GM12878 (cell line): Measurements from ENCODE around the gene ENG. TPM values are rescaled to one million over a fixed set of nuclear protein-coding genes. Genes with fewer than 3 reads are reported as not detected.

Experiments
- ATAC-seq: fragments of 200-7000 bp; cut with Tn5 transposase; 3 replicates; pipeline ENCODE4 v1.9.1; 2020; ENCODE audit warnings: mild to moderate bottlenecking, moderate library complexity
- BruUV-seq: library from RNA; stranded (reverse); fragments of 400-500 nt; replicated peaks from 2 replicates; lab custom pipeline; 2021; lab: Mats Ljungman, UMichigan
- CTCF ChIA-PET: fragments of 300-600 bp; sonication (Branson Sonifier 250); formaldehyde crosslinking; extraction: SDS; loops from one replicate; lab custom pipeline; 2021; ENCODE audit warnings: inconsistent platforms; lab: Yijun Ruan, JAX
- POLR2A ChIA-PET: fragments of 350-600 bp; formaldehyde crosslinking; extraction: SDS; loops from one replicate; lab custom pipeline; 2021; ENCODE audit warnings: inconsistent platforms; lab: Charles Lee
- RAD21 ChIA-PET: fragments of 300-600 bp; sonication (Branson Sonifier 250); formaldehyde crosslinking; loops from one replicate; lab custom pipeline; 2023; ENCODE audit warnings: antibody characterized with exemption; ENCODE audit not compliant: unreplicated experiment; lab: Charles Lee
- SMC1A ChIA-PET: fragments of 300-600 bp; sonication (Branson Sonifier 250); formaldehyde crosslinking; loops from one replicate; lab custom pipeline; 2023; ENCODE audit not compliant: unreplicated experiment, uncharacterized antibody; lab: Charles Lee
- DNase-seq: peaks from one replicate; pipeline ENCODE4 v3.0.0-alpha.2; 2011; ENCODE audit warnings: low read depth, low spot score
- FAIRE-seq: peaks from 3 replicates; lab custom pipeline; 2011; peaks lifted over from hg19 to GRCh38; lab: Jason Lieb, UNC
- H2AFZ ChIP-seq: 2 replicates; pipeline ENCODE4 v1.6.0; 2011; ENCODE audit warnings: low read depth, low read length, control low read depth; ENCODE audit not compliant: control insufficient read depth
- H3K27ac ChIP-seq: 2 replicates; pipeline ENCODE4 v1.5.1; 2011; ENCODE audit warnings: control low read depth; ENCODE audit not compliant: control insufficient read depth, insufficient read depth
- H3K27me3 ChIP-seq, 2 experiments: replicated peaks in 1 of 2; 2 replicates each; pipeline versions ENCODE4 v1.6.0 to v1.6.1; 2011; ENCODE audit warnings: low read length in 1 of 2; ENCODE audit not compliant: control insufficient read depth in 2 of 2, insufficient read depth in 2 of 2
- H3K36me3 ChIP-seq, 2 experiments: 2 replicates each; pipeline ENCODE4 v1.5.1; 2011; ENCODE audit warnings: low read length in 1 of 2; ENCODE audit not compliant: control insufficient read depth in 2 of 2, insufficient read depth in 2 of 2
- H3K4me1 ChIP-seq: 2 replicates; pipeline ENCODE4 v1.6.1; 2011; ENCODE audit warnings: mild to moderate bottlenecking, low read length, moderate library complexity, mixed read lengths; ENCODE audit not compliant: control insufficient read depth, insufficient read depth
- H3K4me2 ChIP-seq: 2 replicates; pipeline ENCODE4 v1.6.0; 2011; ENCODE audit warnings: control low read depth; ENCODE audit not compliant: control insufficient read depth, insufficient read depth
- H3K4me3 ChIP-seq: fragments of 200-600 bp; sonication (generic); 2 replicates; pipeline ENCODE4 v1.5.1; 2016
- H3K79me2 ChIP-seq: 2 replicates; pipeline ENCODE4 v1.6.0; 2011; ENCODE audit warnings: low read length; ENCODE audit not compliant: control insufficient read depth, insufficient read depth
- H3K9ac ChIP-seq: 2 replicates; pipeline ENCODE4 v1.8.0; 2011; ENCODE audit warnings: low read length, control low read depth, mixed read lengths; ENCODE audit not compliant: control insufficient read depth, insufficient read depth
- H3K9me3 ChIP-seq: replicated peaks from 3 replicates; pipeline ENCODE4 v1.5.1; 2011; ENCODE audit warnings: mild to moderate bottlenecking, low read length; ENCODE audit not compliant: control insufficient read depth, insufficient read depth
- H4K20me1 ChIP-seq: 2 replicates; pipeline ENCODE4 v1.6.0; 2011; ENCODE audit not compliant: control insufficient read depth, insufficient read depth
- TAF1 ChIP-seq: IDR thresholded peaks from 2 replicates; pipeline ENCODE4 v1.6.1; 2011; ENCODE audit warnings: mild to moderate bottlenecking, low read depth, low read length, borderline replicate concordance
- ZNF592 ChIP-seq: fragments of 450-650 bp; IDR thresholded peaks from 2 replicates; pipeline ENCODE4 v1.6.1; 2017; ENCODE audit warnings: mild to moderate bottlenecking, moderate library complexity
- WGBS: methylation state at CpG from one replicate; pipeline ENCODE4 v1.1.6; 2016; ENCODE audit warnings: low lambda C conversion rate; ENCODE audit not compliant: insufficient replicate concordance, insufficient coverage; ENCODE audit errors: missing lambda C conversion rate; 5-methylcytosine and 5-hydroxymethylcytosine counted together
- in situ Hi-C: fragments of 300-500 bp; cut with MboI; formaldehyde crosslinking; loops from 9 replicates; pipeline ENCODE4 v1.14.3; 2018; ENCODE audit warnings: mixed read lengths
- intact Hi-C: fragments of 100-400 bp; cut with micrococcal nuclease; formaldehyde crosslinking; loops from one replicate; pipeline ENCODE4 v1.14.2; 2022; ENCODE audit not compliant: unreplicated experiment
- polyA plus RNA-seq, 11 experiments: library from polyadenylated mRNA; depleted of rRNA in 4 of 11; unstranded in 6 of 11; stranded (reverse) in 5 of 11; fragments of >200 nt; fragmentation: Nextera tagmentation in 4 of 11; fragmentation: Illumina TruSeq in 1 of 11; extraction: Ambion mirVana in 4 of 11; extraction: Trizol in 1 of 11; gene quantifications; 1 replicate in 1 of 11; 2 replicates in 10 of 11; pipeline versions ENCODE4 v1.2.1 to v1.2.3, GENCODE V29; 2011 to 2016; ENCODE audit warnings: inconsistent platforms in 2 of 11, missing spikeins in 2 of 11, low read depth in 1 of 11
- total RNA-seq, 4 experiments: library from RNA; depleted of rRNA in 3 of 4; stranded (reverse); fragments of >200 nt in 3 of 4; fragmentation: Illumina TruSeq in 1 of 4; extraction: Trizol in 1 of 4; gene quantifications; 2 replicates each; pipeline versions ENCODE4 v1.2.1 to v1.2.3, GENCODE V29; 2013 to 2021

The ENG gene
- total and polyA plus RNA-seq, 10 of the 15 experiments (the other 5 are each of a cell fraction or from before 2014, with no cell fraction given), result 0.14 to 10.1 (median 2.0) TPM

GRCh38 chr9:127770583-127770904, 83.9 kb downstream of the ENG start:
- WGBS, result 14% methylated on average over 3 of the region's 3 CpGs
- in situ Hi-C loops, result no loop called here

More at GRCh38 chr9:127770583-127770904, 83.9 kb downstream of the ENG start:
- DNase-seq, result no peak
- no peak overlapping the region for H2AFZ ChIP-seq
- ChIA-PET CTCF (interaction anchor here (0.9 to 9.2 kb wide), 9 partner anchors 8 to 146 kb away, joined by 3 to 75 read pairs (median 8); partner anchors contain the start of genes CDK9, SH2D3C, ST6GALNAC4 and TOR2A), SMC1A (interaction anchor here (0.8 to 1.9 kb wide), 7 partner anchors 9 to 151 kb away, joined by 3 to 26 read pairs (median 5); partner anchors contain the start of genes CDK9 and TOR2A), POLR2A (interaction anchor here (0.6 to 3.6 kb wide), 13 partner anchors 9 to 329 kb away, joined by 3 to 42 read pairs (median 6); partner anchors contain the start of genes CDK9, FPGS, ST6GALNAC4 and TOR2A), RAD21 (interaction anchor here (0.6 to 7.6 kb wide), 10 partner anchors 9 to 225 kb away, joined by 3 to 61 read pairs (median 7); partner anchors contain the start of genes CDK9 and TOR2A)
- intact Hi-C loops, result no loop called here
- H3K4me3 ChIP-seq, result peak overlapping the region; percentile 79
- H3K79me2 ChIP-seq, result peaks cover 13% of the 10 kb centered on the region
- peak overlapping the region; percentile 21 for H3K9ac ChIP-seq
- no peak for FAIRE-seq
- peak overlapping the region; percentile 65 for H3K4me2 ChIP-seq
- ATAC-seq, result no peak
- no peaks in the 10 kb centered on the region for H3K9me3 ChIP-seq
- H3K36me3 ChIP-seq, result peaks cover 5 to 34% of the 10 kb centered on the region in 2 experiments
- H4K20me1 ChIP-seq, result peaks cover 3% of the 10 kb centered on the region; the same call in 1 of the 2 replicates
- TF ChIP-seq ZNF592, result no peak
- 0 out of 2 replicates have a peak, but pooled peaks have one; percentile 13 for TF ChIP-seq TAF1
- no peaks in the 10 kb centered on the region for H3K27me3 ChIP-seq
- H3K27ac ChIP-seq, result peak overlapping the region; percentile 23; the same call in 1 of the 2 replicates
- no TSS peak for BruUV-seq
- peaks cover 24% of the 10 kb centered on the region for H3K4me1 ChIP-seq
